ENCODE results near the gene GYS2. TPM values are rescaled to one million over a fixed set of nuclear protein-coding genes. Genes with fewer than 3 reads are reported as not detected.

The GYS2 gene
- total RNA-seq, 4 donors from 2014 or later: 0.22 to 0.39 TPM; not detected in 2

- no peaks in the 10 kb centered on the region for H3K4me1 ChIP-seq
- WGBS, 2 donors: 86 to 87% methylated on average over 9 of the region's 9 CpGs
- H3K9me3 ChIP-seq: no peaks in the 10 kb centered on the region
- no peak overlapping the region for H3K27ac ChIP-seq
- H3K36me3 ChIP-seq: no peaks in the 10 kb centered on the region
- H3K4me3 ChIP-seq: no peak overlapping the region
- DNase-seq (ENCODE audit: low spot score in 2 of 2): no peak
- TF ChIP-seq EP300 (IDR thresholded peaks at IDR 0.05) (no peak), CTCF (IDR thresholded peaks at IDR 0.05) (no peak)
- no peaks in the 10 kb centered on the region for H3K27me3 ChIP-seq
These were observed 46.5 kb downstream of the GYS2 start for GRCh38 chr12:21558100-21558679.

- no peak overlapping the region for H3K4me3 ChIP-seq
- no peaks in the 10 kb centered on the region for H3K27me3 ChIP-seq
- no peaks in the 10 kb centered on the region for H3K9me3 ChIP-seq
- H3K27ac ChIP-seq: no peak overlapping the region
- no peak for DNase-seq (ENCODE audit: low spot score in 2 of 2)
- TF ChIP-seq EP300 (IDR thresholded peaks at IDR 0.05) (no peak), POLR2A (IDR thresholded peaks at IDR 0.05) (no peak), CTCF (IDR thresholded peaks at IDR 0.05) (no peak)
- peaks cover 0 to 12% (median 0%) of the 10 kb centered on the region in 4 donors for H3K4me1 ChIP-seq
- H3K36me3 ChIP-seq: no peaks in the 10 kb centered on the region
These were observed 51.3 kb downstream of the GYS2 start for GRCh38 chr12:21553329-21553675.

GRCh38 chr12:21552635-21553328 lies 51.9 kb downstream of the GYS2 start:
- H3K9me3 ChIP-seq: no peaks in the 10 kb centered on the region
- no peak overlapping the region for H3K4me3 ChIP-seq
- no peaks in the 10 kb centered on the region for H3K27me3 ChIP-seq
- peaks cover 0 to 12% (median 0%) of the 10 kb centered on the region in 4 donors for H3K4me1 ChIP-seq
- 82 to 83% methylated on average over 6 of the region's 6 CpGs for WGBS, 2 donors
- H3K27ac ChIP-seq: no peak overlapping the region
- H3K36me3 ChIP-seq: no peaks in the 10 kb centered on the region
- TF ChIP-seq CTCF (IDR thresholded peaks at IDR 0.05) (no peak), POLR2A (IDR thresholded peaks at IDR 0.05) (no peak), EP300 (IDR thresholded peaks at IDR 0.05) (no peak)
- DNase-seq (ENCODE audit: low spot score in 2 of 2): no peak

- no peak for DNase-seq (ENCODE audit: low spot score in 2 of 2)
- H3K9me3 ChIP-seq: no peaks in the 10 kb centered on the region
- no peak for TF ChIP-seq POLR2A (IDR thresholded peaks at IDR 0.05)
- no peak for TF ChIP-seq CTCF (IDR thresholded peaks at IDR 0.05)
- no peak for TF ChIP-seq EP300 (IDR thresholded peaks at IDR 0.05)
- no peak overlapping the region for H3K4me3 ChIP-seq
- H3K4me1 ChIP-seq: peaks cover 0 to 12% (median 0%) of the 10 kb centered on the region in 4 donors
- no peak overlapping the region for H3K27ac ChIP-seq
- H3K36me3 ChIP-seq: no peaks in the 10 kb centered on the region
- no peaks in the 10 kb centered on the region for H3K27me3 ChIP-seq
- WGBS, 2 donors: 28 to 30% methylated on average over 4 of the region's 4 CpGs
These were observed 52.7 kb downstream of the GYS2 start for GRCh38 chr12:21551841-21552465.

GRCh38 chr12:21547437-21547836 lies 57.2 kb downstream of the GYS2 start:
- Histone ChIP-seq H3K4me1 (peaks cover 0 to 12% (median 0%) of the 10 kb centered on the region in 4 donors), H3K27me3 (no peaks in the 10 kb centered on the region), H3K36me3 (no peaks in the 10 kb centered on the region), H3K4me3 (no peak overlapping the region), H3K9me3 (no peaks in the 10 kb centered on the region), H3K27ac (no peak overlapping the region)
- DNase-seq (ENCODE audit: low spot score in 2 of 2): no peak
- no peak for TF ChIP-seq CTCF (IDR thresholded peaks at IDR 0.05)
- TF ChIP-seq POLR2A (IDR thresholded peaks at IDR 0.05): no peak
- no peak for TF ChIP-seq EP300 (IDR thresholded peaks at IDR 0.05)
- 71 to 83% methylated on average over 1 of the region's 1 CpG for WGBS, 2 donors

Measured in tibial nerve (tissue), 4 donors.